ENCODE measurements around the gene DNAH5.

DNA sequence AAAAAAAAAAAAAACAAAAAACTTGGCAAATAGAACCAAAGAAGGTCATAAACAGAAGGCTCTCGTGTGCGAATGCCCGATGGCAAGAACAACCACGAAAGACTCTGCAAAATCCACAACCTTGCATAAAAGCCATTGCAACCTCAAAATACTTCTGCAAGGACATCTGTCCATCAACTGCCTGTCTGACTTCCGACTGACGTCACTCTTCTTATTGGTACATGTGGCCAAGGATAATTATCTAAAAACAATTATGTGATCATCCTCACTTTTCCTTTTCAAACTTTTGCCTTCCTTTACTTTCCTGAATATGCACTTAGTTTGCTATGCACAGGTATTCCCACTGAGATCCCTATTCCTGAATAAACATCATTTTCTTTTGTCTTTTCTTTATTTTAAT, 29.2 kb upstream of the DNAH5 start:
- no peak for TF ChIP-seq POLR2A (IDR thresholded peaks at IDR 0.05; ENCODE audit: low read length)
- TF ChIP-seq GATA1 (IDR thresholded peaks at IDR 0.05; ENCODE audit: low read depth, low read length), result no peak

Data from erythroblast (primary cell).